CD4-positive, alpha-beta T cell treated with Interleukin-1 beta for 1 hour (primary cell): Measurements from ENCODE around the gene C3orf18.

Experiments used
- DNase-seq, 2 donors: peaks; one replicate each; pipeline ENCODE4 v3.0.0-alpha.2; 2020 to 2022

Gene C3orf18

GRCh38 chr3:50567386-50568167 is at the start of gene C3orf18:
TSS of gene C3orf18 (minus strand) at chr3:50567747. CDS start at chr3:50565699, 2,048 bp downstream.
- peak; percentile 96 for DNase-seq

GRCh38 chr3:50616770-50617095 is 49.2 kb upstream of the C3orf18 start:
- DNase-seq, result peak; percentile 94 to 96

GRCh38 chr3:50616003-50616769 is 48.6 kb upstream of the C3orf18 start:
- peak; percentile 84 for DNase-seq

- DNase-seq, result no peak
Measured at GRCh38 chr3:50615190-50615589, 47.6 kb upstream of the C3orf18 start.

GRCh38 chr3:50612970-50613846 is 45.7 kb upstream of the C3orf18 start:
- DNase-seq, result no peak

- no peak for DNase-seq
Measured at GRCh38 chr3:50612234-50612882, 44.8 kb upstream of the C3orf18 start.

- peak; percentile 93 to 94 for DNase-seq
Measured at GRCh38 chr3:50611464-50612233, 44.1 kb upstream of the C3orf18 start, which contains the start of gene CISH. TSS of gene CISH (minus strand) at chr3:50611774. CDS start at chr3:50611650, 124 bp downstream.

GRCh38 chr3:50610992-50611463 is 43.5 kb upstream of the C3orf18 start:
- no peak for DNase-seq

- DNase-seq, result no peak
Measured at GRCh38 chr3:50610181-50610971, 42.8 kb upstream of the C3orf18 start.

- DNase-seq, result no peak
Measured at GRCh38 chr3:50609763-50610085, 42.2 kb upstream of the C3orf18 start.

- DNase-seq, result no peak
Measured at GRCh38 chr3:50609071-50609762, 41.7 kb upstream of the C3orf18 start.

GRCh38 chr3:50608278-50608677 is 40.7 kb upstream of the C3orf18 start:
- no peak for DNase-seq

- no peak for DNase-seq
Measured at GRCh38 chr3:50607271-50608091, 39.9 kb upstream of the C3orf18 start.

- peak; percentile 31 to 46 for DNase-seq
Measured at GRCh38 chr3:50606596-50606995, 39.0 kb upstream of the C3orf18 start.

- DNase-seq, result no peak
Measured at GRCh38 chr3:50605901-50606326, 38.4 kb upstream of the C3orf18 start.

- DNase-seq, result peak in 1 of 2 donors; percentile 30
Measured at GRCh38 chr3:50604628-50605588, 37.4 kb upstream of the C3orf18 start.

- no peak for DNase-seq
Measured at GRCh38 chr3:50604110-50604621, 36.6 kb upstream of the C3orf18 start.
